NB4 (cell line): Measurements from ENCODE around the gene RAD51B.

Experiments
- DNase-seq: peaks from one replicate; pipeline ENCODE4 v3.0.0; 2010; ENCODE audit warnings: low read depth
- H3K4me3 ChIP-seq: one replicate; pipeline ENCODE4 v1.5.1; 2011; ENCODE audit warnings: mild to moderate bottlenecking, low read depth, low read length, moderate library complexity
- CTCF ChIP-seq: IDR thresholded peaks from one replicate; pipeline ENCODE4 v1.5.1; 2012; ENCODE audit warnings: low read depth, low read length
- MAX ChIP-seq: IDR thresholded peaks from 2 replicates; pipeline ENCODE4 v1.6.1; 2011; ENCODE audit warnings: low read depth, low read length
- MYC ChIP-seq: IDR thresholded peaks from 2 replicates; pipeline ENCODE4 v1.6.1; 2011; ENCODE audit warnings: low read depth, low read length
- POLR2A ChIP-seq: IDR thresholded peaks from 2 replicates; pipeline ENCODE4 v1.6.1; 2011; ENCODE audit warnings: mild to moderate bottlenecking; ENCODE audit not compliant: insufficient read length; ENCODE audit errors: extremely low read depth

The RAD51B gene

GRCh38 chr14:68667313-68667791 is 847.8 kb downstream of the RAD51B start:
- TF ChIP-seq CTCF = no peak
- no peak for TF ChIP-seq MYC
- TF ChIP-seq POLR2A = no peak
- no peak for TF ChIP-seq MAX
- no peak for DNase-seq
- no peak overlapping the region for H3K4me3 ChIP-seq

- TF ChIP-seq MAX = no peak
- TF ChIP-seq CTCF = no peak
- TF ChIP-seq MYC = no peak
- no peak for TF ChIP-seq POLR2A
- H3K4me3 ChIP-seq = no peak overlapping the region
- no peak for DNase-seq
Measured at GRCh38 chr14:68668028-68668427, 848.4 kb downstream of the RAD51B start.

- no peak for TF ChIP-seq CTCF
- TF ChIP-seq MAX = no peak
- no peak for TF ChIP-seq POLR2A
- TF ChIP-seq MYC = no peak
- no peak overlapping the region for H3K4me3 ChIP-seq
Measured at GRCh38 chr14:68668531-68668930, 849.0 kb downstream of the RAD51B start.

GRCh38 chr14:68669111-68669511 is 849.5 kb downstream of the RAD51B start:
- no peak for TF ChIP-seq MYC
- DNase-seq = no peak
- H3K4me3 ChIP-seq = no peak overlapping the region

More at GRCh38 chr14:68668531-68668930, 849.0 kb downstream of the RAD51B start:
- no peak for DNase-seq

GRCh38 chr14:68669603-68670358 is 850.2 kb downstream of the RAD51B start:
- no peak for DNase-seq
- no peak for TF ChIP-seq POLR2A
- no peak for TF ChIP-seq MYC
- TF ChIP-seq CTCF = no peak
- no peak overlapping the region for H3K4me3 ChIP-seq

- no peak overlapping the region for H3K4me3 ChIP-seq
- no peak for DNase-seq
- TF ChIP-seq MAX (no peak), MYC (no peak), POLR2A (no peak), CTCF (no peak)
Measured at GRCh38 chr14:68670359-68670715, 850.8 kb downstream of the RAD51B start.
